HG03342 (cell line): Measurements from ENCODE around the gene PCDH18.
"Not testable (repeated sequence)": the region's sequence is repeated elsewhere in the genome, so short reads cannot be mapped to it uniquely, and the experiment has no call there.

Source experiments
- ATAC-seq: cut with Tn5 transposase; IDR thresholded peaks from one replicate; pipeline ENCODE4 v1.9.1; 2021; ENCODE audit warnings: mild to moderate bottlenecking, moderate library complexity; ENCODE audit not compliant: unreplicated experiment

PCDH18 gene

GRCh38 chr4:137531986-137532868, at the start of gene PCDH18:
Gene PCDH18 (minus strand): TSS chr4:137532494. CDS start chr4:137532088, 406 bp downstream.
- ATAC-seq = peak; percentile 55

- ATAC-seq = no peak
Observed at GRCh38 chr4:137576446-137576845, 44.2 kb upstream of the PCDH18 start.

GRCh38 chr4:137572647-137573046, 40.4 kb upstream of the PCDH18 start:
- no peak for ATAC-seq

DNA sequence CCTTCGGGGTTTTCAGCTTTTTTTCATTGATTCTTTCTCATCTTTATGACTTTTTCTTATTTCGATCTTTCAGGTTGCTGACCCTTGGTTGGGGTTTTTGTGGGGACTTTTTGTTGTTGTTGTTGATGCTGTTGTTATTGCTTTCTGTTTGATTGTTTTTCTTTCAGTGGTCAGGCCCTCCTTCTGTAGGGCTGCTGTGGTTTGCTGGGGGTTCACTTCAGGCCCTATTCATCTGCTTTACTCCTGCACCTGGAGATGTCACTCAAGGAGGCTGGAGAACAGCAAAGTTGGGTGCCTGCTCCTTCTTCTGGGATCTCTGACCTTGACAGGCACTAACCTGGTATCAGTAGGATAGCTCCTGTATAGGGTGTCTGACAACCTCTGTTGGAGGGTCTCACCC, 39.9 kb upstream of the PCDH18 start:
- ATAC-seq = no peak

DNA sequence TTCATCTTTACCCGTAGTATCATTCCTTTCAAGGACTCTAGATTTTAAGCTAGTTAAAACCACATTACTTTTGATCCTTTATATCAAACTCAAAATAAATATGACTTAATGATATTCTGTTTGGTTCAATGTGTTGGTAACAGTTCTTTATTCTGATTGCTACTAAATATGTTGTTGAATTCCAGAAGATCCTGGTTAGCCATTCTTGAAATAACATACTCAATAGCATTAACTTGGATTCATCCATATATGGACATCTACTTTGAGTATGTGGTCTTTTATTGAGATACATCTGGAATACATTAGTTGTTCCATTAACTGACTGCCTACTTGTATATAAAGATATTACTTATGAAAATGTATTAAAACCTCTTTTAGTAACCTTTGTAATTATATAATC, 27.5 kb upstream of the PCDH18 start:
- ATAC-seq = no peak

DNA sequence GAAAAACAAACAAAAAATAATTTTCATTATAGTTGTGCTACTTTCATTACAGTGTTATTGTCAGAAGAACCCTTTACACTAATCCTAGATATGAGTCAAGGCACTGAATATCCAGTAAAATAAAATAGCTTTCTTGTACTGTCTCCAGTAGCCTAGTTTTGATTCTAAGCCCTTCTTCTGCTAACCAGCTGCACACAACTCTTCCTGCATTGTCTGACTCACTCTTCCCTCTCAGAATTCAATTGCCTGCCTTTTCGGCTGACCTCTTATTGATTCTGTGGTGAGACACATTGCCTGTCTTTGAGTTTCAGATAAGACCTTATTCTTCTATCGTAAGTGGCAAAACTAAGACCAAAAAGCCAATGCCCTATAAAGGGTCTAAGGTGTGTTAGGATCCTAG, 26.7 kb upstream of the PCDH18 start:
- ATAC-seq = no peak

DNA sequence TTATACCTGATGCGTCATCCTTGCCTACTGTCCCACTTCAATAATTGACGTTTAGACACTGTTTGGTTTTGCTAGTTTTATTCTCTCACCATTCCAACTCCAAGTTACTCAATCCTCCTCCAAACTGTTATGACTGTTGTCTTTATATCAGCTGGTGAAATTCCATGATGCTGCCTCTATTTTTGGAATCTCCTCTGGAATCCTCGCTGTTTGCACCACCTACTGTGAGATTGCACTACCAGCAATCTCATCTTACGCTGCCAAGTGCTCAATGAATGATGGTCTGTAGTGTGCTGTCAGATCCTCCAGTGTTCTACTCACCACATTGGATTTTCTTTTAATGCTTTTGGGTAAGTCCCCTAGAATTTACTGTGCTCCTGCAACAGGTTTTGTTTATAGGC, 13.2 kb upstream of the PCDH18 start:
- no peak for ATAC-seq

DNA sequence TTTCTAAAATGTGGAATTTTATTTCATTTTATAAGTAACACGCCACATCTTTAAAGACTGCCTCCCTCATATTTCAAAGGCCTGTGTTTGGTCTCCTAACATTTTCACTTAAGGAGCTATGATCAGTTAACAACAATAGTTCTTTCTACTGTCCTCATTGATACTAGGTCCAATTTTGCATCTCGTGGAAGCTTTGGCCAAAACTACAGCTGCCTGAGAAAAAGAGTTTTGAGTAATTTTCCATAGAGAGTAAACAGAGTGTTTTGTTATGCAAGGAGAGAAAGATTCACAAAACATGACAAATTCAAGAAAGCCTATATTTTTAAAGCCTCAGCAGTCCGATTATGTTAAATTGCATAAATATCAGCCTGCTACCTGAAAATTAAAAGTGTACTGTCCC, 11.4 kb upstream of the PCDH18 start:
- ATAC-seq = no peak

DNA sequence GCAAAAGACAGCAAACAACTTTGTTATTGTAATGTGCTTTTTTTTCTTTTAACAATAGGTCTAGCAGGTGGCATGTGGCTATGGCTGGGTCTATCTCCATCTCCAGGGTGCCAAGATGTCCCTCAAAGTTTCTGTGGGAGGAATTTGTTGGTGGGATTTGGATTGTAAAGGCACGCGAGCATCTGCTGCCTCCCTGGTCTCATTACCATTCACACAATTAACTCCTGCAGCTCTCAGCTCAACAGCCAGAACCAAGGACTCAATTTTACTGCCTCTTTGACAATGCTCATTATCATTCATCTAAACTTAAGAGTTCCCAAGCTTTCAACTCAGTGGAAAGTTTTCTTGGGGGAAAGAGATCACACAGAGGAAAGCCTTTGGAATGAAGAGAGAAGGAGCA, 10.9 kb upstream of the PCDH18 start:
- no peak for ATAC-seq

DNA sequence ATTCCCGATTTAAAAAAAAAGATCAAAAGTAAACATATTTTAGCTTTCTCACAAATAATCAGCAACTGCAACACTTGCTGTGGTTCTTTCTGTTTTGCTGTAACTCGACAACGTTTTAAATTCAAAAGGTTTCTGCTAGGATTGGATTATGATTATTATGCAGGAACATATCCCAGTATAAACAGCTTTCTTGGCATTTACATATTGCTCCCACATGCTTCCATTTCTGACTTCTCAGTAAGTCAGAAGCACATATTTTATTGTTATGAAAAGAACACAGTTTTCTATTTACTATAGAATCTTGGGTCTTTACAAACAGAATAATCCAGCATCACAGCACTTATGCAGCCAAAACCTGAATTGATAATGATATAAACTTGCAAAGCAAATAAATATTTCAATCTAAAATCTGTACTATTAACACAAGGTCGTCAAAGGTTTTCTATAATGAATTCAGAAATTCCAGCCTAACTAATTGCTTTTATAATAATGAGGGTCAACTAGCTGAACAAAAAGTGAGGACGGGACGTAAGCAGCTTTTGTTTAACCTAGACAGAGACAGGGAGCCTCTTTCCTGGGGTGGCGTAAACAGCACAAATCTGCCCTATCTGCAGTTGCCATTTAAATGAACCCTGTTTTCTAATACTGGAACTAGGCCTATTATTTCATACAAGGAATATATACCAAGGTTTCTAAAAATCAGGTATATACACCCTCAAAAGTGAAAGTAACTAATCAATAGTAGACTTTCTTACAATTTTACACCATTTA, 9.8 kb upstream of the PCDH18 start:
- no peak for ATAC-seq

DNA sequence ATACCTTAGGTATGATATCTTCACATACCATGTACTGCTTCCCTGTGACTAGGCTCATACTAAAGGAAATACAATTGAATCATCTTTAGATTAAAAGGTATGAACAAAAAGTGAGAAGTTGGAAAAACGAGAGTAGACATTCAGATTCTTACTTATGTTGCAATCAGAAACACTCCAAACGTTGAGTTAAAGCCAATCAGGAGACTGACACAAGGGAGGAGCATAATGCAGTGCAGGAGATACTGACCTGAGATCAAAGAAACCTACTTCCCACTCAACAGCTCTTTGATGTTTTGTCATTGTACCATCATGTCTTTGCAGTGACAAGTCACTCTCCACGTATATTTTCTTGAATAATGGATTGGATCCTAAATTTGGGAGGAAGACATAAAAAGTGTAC, 8.9 kb upstream of the PCDH18 start:
- no peak for ATAC-seq

DNA sequence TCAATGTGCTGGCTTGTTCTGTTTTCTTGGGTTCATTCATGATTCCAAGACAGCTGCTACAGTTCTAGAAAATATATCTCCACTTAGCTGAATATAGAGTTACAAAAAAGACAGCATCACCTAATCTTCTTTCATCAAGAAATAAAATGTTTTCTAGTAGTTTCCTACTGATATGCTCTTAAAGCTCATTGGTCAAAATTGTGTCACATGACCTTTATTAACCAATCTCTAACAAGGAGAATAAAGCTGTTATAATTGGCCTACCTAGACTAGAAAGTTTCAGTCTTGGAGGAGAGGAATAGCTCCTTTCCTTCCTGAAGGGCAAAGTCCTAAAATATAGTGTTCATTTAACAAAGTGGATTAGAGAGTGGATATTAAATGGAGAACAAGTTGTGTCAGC, 8.1 kb upstream of the PCDH18 start:
- ATAC-seq = no peak

GRCh38 chr4:137538526-137538925, 6.2 kb upstream of the PCDH18 start:
- ATAC-seq = no peak

GRCh38 chr4:137537807-137538206, 5.5 kb upstream of the PCDH18 start:
- not testable (repeated sequence) for ATAC-seq

GRCh38 chr4:137536789-137537561, 4.7 kb upstream of the PCDH18 start:
- no peak for ATAC-seq

DNA sequence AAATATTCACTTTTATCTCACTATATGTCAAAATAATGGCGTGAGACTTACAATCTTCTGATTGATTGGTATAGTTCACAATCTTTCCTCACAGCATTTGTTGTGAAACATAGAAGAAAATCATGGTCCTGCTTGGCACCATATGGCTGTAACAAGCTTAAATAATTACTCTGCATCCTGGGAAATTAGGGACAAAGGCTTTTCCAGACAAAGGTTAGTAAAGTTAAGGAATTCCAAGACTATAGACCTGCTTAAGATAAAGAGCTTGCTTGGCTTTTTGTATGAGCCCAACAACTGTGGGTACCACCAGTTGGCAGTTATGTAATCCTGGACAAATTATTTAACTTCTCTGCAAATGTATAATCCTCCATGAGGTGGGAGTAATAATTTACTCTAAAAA, 3.4 kb upstream of the PCDH18 start:
- no peak for ATAC-seq

DNA sequence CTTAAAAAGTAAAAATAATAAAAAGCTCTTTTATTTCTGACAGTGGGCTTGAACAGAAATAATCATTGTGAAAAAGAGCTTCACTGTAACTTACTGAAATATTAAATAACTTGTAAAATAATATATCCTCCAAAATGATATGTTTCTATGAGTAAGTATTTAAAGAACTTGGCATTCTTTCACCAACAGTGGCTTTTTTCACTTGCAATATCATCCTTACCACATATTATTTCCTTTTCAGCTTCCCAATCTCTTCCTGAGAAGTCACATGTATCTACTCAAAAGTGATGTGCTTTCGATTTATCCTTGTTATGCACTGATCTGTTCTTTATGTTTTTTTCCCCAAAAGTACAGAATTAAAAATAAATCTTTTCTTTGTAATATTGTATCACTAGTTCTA, 2.2 kb upstream of the PCDH18 start:
- ATAC-seq = no peak

DNA sequence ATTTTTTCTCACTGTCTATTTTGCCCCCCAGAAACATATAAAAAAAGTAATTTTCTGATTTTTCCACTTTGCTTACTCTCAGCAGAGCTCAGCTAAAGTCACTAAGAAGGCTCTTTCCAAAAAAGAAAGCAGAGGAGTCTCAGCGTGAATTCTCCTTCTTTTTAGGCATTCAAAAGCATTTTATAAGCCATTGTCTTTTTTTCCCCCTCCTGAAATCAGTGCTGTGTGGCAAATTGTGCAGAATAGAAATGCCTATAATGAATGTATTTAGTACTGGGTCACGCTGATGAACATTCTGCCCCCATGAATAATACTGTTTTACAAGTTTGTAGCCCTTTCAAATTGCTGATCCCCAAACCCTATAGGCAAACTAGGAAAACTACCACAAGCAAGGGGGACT, 1.6 kb upstream of the PCDH18 start:
- no peak for ATAC-seq

GRCh38 chr4:137532869-137533236, 559 bp upstream of the PCDH18 start:
- peak; percentile 35 for ATAC-seq

GRCh38 chr4:137531168-137531985, 917 bp downstream of the PCDH18 start:
- ATAC-seq = no peak

DNA sequence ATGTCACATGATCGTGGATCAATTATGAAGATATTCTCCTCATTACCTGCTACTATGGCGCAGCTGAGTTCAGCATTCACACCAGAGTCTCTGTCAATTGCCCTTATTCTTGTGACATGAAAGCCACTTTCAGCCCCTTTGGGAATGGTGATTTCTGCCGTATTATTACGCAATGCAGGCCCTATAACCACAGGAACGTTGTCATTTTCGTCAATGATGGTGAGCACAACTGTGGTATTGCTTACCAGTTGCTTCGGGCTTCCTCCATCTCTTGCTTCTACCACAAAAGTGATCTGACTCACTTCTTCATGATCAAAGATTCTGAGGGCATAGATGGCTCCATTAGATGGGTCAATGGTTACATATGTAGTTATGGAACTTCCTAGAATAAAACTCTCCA, 2.1 kb downstream of the PCDH18 start:
- ATAC-seq = no peak
